GM12878 (cell line): Measurements from ENCODE around the gene CADM2. TPM values are rescaled to one million over a fixed set of nuclear protein-coding genes. Genes with fewer than 3 reads are reported as not detected.

Experiments
- ATAC-seq: fragments of 200-7000 bp; cut with Tn5 transposase; 3 replicates; pipeline ENCODE4 v1.9.1; 2020; ENCODE audit warnings: mild to moderate bottlenecking, moderate library complexity
- BruUV-seq: library from RNA; stranded (reverse); fragments of 400-500 nt; replicated peaks from 2 replicates; lab custom pipeline; 2021; lab: Mats Ljungman, UMichigan
- CTCF ChIA-PET: fragments of 300-600 bp; sonication (Branson Sonifier 250); formaldehyde crosslinking; extraction: SDS; loops from one replicate; lab custom pipeline; 2021; ENCODE audit warnings: inconsistent platforms; lab: Yijun Ruan, JAX
- POLR2A ChIA-PET: fragments of 350-600 bp; formaldehyde crosslinking; extraction: SDS; loops from one replicate; lab custom pipeline; 2021; ENCODE audit warnings: inconsistent platforms; lab: Charles Lee
- RAD21 ChIA-PET: fragments of 300-600 bp; sonication (Branson Sonifier 250); formaldehyde crosslinking; loops from one replicate; lab custom pipeline; 2023; ENCODE audit warnings: antibody characterized with exemption; ENCODE audit not compliant: unreplicated experiment; lab: Charles Lee
- SMC1A ChIA-PET: fragments of 300-600 bp; sonication (Branson Sonifier 250); formaldehyde crosslinking; loops from one replicate; lab custom pipeline; 2023; ENCODE audit not compliant: unreplicated experiment, uncharacterized antibody; lab: Charles Lee
- DNase-seq: peaks from one replicate; pipeline ENCODE4 v3.0.0-alpha.2; 2011; ENCODE audit warnings: low read depth, low spot score
- FAIRE-seq: peaks from 3 replicates; lab custom pipeline; 2011; peaks lifted over from hg19 to GRCh38; lab: Jason Lieb, UNC
- H2AFZ ChIP-seq: 2 replicates; pipeline ENCODE4 v1.6.0; 2011; ENCODE audit warnings: low read depth, low read length, control low read depth; ENCODE audit not compliant: control insufficient read depth
- H3K27ac ChIP-seq: 2 replicates; pipeline ENCODE4 v1.5.1; 2011; ENCODE audit warnings: control low read depth; ENCODE audit not compliant: control insufficient read depth, insufficient read depth
- H3K27me3 ChIP-seq, 2 experiments: replicated peaks in 1 of 2; 2 replicates each; pipeline versions ENCODE4 v1.6.0 to v1.6.1; 2011; ENCODE audit warnings: low read length in 1 of 2; ENCODE audit not compliant: control insufficient read depth in 2 of 2, insufficient read depth in 2 of 2
- H3K36me3 ChIP-seq, 2 experiments: 2 replicates each; pipeline ENCODE4 v1.5.1; 2011; ENCODE audit warnings: low read length in 1 of 2; ENCODE audit not compliant: control insufficient read depth in 2 of 2, insufficient read depth in 2 of 2
- H3K4me1 ChIP-seq: 2 replicates; pipeline ENCODE4 v1.6.1; 2011; ENCODE audit warnings: mild to moderate bottlenecking, low read length, moderate library complexity, mixed read lengths; ENCODE audit not compliant: control insufficient read depth, insufficient read depth
- H3K4me2 ChIP-seq: 2 replicates; pipeline ENCODE4 v1.6.0; 2011; ENCODE audit warnings: control low read depth; ENCODE audit not compliant: control insufficient read depth, insufficient read depth
- H3K4me3 ChIP-seq: fragments of 200-600 bp; sonication (generic); 2 replicates; pipeline ENCODE4 v1.5.1; 2016
- H3K79me2 ChIP-seq: 2 replicates; pipeline ENCODE4 v1.6.0; 2011; ENCODE audit warnings: low read length; ENCODE audit not compliant: control insufficient read depth, insufficient read depth
- H3K9ac ChIP-seq: 2 replicates; pipeline ENCODE4 v1.8.0; 2011; ENCODE audit warnings: low read length, control low read depth, mixed read lengths; ENCODE audit not compliant: control insufficient read depth, insufficient read depth
- H3K9me3 ChIP-seq: replicated peaks from 3 replicates; pipeline ENCODE4 v1.5.1; 2011; ENCODE audit warnings: mild to moderate bottlenecking, low read length; ENCODE audit not compliant: control insufficient read depth, insufficient read depth
- H4K20me1 ChIP-seq: 2 replicates; pipeline ENCODE4 v1.6.0; 2011; ENCODE audit not compliant: control insufficient read depth, insufficient read depth
- ASH2L ChIP-seq: fragments of 300-600, 200-600 bp; sonication (generic); IDR thresholded peaks from 2 replicates; pipeline ENCODE4 v1.6.1; 2017; ENCODE audit warnings: low read depth, mild to moderate bottlenecking, borderline replicate concordance
- E2F4 ChIP-seq: IDR thresholded peaks from 2 replicates; pipeline ENCODE4 v1.6.1; 2012; ENCODE audit warnings: low read depth, low read length, improper control_type of control experiment
- ESRRA ChIP-seq: IDR thresholded peaks from 2 replicates; pipeline ENCODE4 v1.6.1; 2012; ENCODE audit warnings: mild to moderate bottlenecking, low read length, improper control_type of control experiment
- KAT2A ChIP-seq: conservative IDR thresholded peaks from 2 replicates; pipeline ENCODE4 v1.6.1; 2011; ENCODE audit warnings: low read depth, low read length; ENCODE audit not compliant: control insufficient read depth
- MTA3 ChIP-seq: IDR thresholded peaks from 2 replicates; pipeline ENCODE4 v1.6.1; 2012; ENCODE audit warnings: low read length, inconsistent platforms, borderline replicate concordance
- NFYB ChIP-seq: IDR thresholded peaks from 2 replicates; pipeline ENCODE4 v1.6.1; 2011; ENCODE audit warnings: low read depth, mild to moderate bottlenecking, low read length, improper control_type of control experiment, moderate library complexity; ENCODE audit not compliant: insufficient read depth
- NR2F1 ChIP-seq: fragments of 450-650 bp; conservative IDR thresholded peaks from 2 replicates; pipeline ENCODE4 v1.6.1; 2017; ENCODE audit warnings: mild to moderate bottlenecking
- TARDBP ChIP-seq: IDR thresholded peaks from 2 replicates; pipeline ENCODE4 v1.6.1; 2016; ENCODE audit warnings: borderline replicate concordance
- in situ Hi-C: fragments of 300-500 bp; cut with MboI; formaldehyde crosslinking; loops from 9 replicates; pipeline ENCODE4 v1.14.3; 2018; ENCODE audit warnings: mixed read lengths
- intact Hi-C: fragments of 100-400 bp; cut with micrococcal nuclease; formaldehyde crosslinking; loops from one replicate; pipeline ENCODE4 v1.14.2; 2022; ENCODE audit not compliant: unreplicated experiment
- polyA plus RNA-seq, 11 experiments: library from polyadenylated mRNA; depleted of rRNA in 4 of 11; unstranded in 6 of 11; stranded (reverse) in 5 of 11; fragments of >200 nt; fragmentation: Nextera tagmentation in 4 of 11; fragmentation: Illumina TruSeq in 1 of 11; extraction: Ambion mirVana in 4 of 11; extraction: Trizol in 1 of 11; gene quantifications; 1 replicate in 1 of 11; 2 replicates in 10 of 11; pipeline versions ENCODE4 v1.2.1 to v1.2.3, GENCODE V29; 2011 to 2016; ENCODE audit warnings: inconsistent platforms in 2 of 11, missing spikeins in 2 of 11, low read depth in 1 of 11
- total RNA-seq, 4 experiments: library from RNA; depleted of rRNA in 3 of 4; stranded (reverse); fragments of >200 nt in 3 of 4; fragmentation: Illumina TruSeq in 1 of 4; extraction: Trizol in 1 of 4; gene quantifications; 2 replicates each; pipeline versions ENCODE4 v1.2.1 to v1.2.3, GENCODE V29; 2013 to 2021

The CADM2 gene
- total and polyA plus RNA-seq, 10 of the 15 experiments (the other 5 are each of a cell fraction or from before 2014, with no cell fraction given) = 0.13 TPM; not detected in 9

- ATAC-seq (no peak), FAIRE-seq (no peak), DNase-seq (no peak)
- H3K79me2 ChIP-seq = no peaks in the 10 kb centered on the region
- no peak overlapping the region for H3K9ac ChIP-seq
- H3K27ac ChIP-seq = no peak overlapping the region
- no TSS peak for BruUV-seq
- RAD21 ChIA-PET = no interaction called here
- in situ Hi-C loops (no loop called here), intact Hi-C loops (no loop called here)
- POLR2A ChIA-PET = no interaction called here
- CTCF ChIA-PET = interaction anchor here (1.8 kb wide), 1 partner anchor 9 kb away, joined by 4 read pairs; no protein-coding TSS in a partner anchor
- no peaks in the 10 kb centered on the region for H3K4me1 ChIP-seq
- H3K27me3 ChIP-seq = no peaks in the 10 kb centered on the region
- no peak overlapping the region for H3K4me3 ChIP-seq
- H3K36me3 ChIP-seq = no peaks in the 10 kb centered on the region
- no peak for TF ChIP-seq NR2F1
- no peak overlapping the region for H2AFZ ChIP-seq
- H3K4me2 ChIP-seq = no peak overlapping the region
- H4K20me1 ChIP-seq = no peaks in the 10 kb centered on the region
- H3K9me3 ChIP-seq = no peaks in the 10 kb centered on the region
- SMC1A ChIA-PET = no interaction called here
Measured at GRCh38 chr3:85288257-85288656, 329.5 kb downstream of the CADM2 start.

GRCh38 chr3:85297291-85297690 is 338.5 kb downstream of the CADM2 start:
- no peak overlapping the region for H3K4me3 ChIP-seq
- BruUV-seq = no TSS peak
- H3K9ac ChIP-seq = no peak overlapping the region
- intact Hi-C loops = no loop called here
- no peaks in the 10 kb centered on the region for H4K20me1 ChIP-seq
- CTCF ChIA-PET = interaction anchor here (1.1 to 1.5 kb wide), 2 partner anchors 9 to 12 kb away, joined by 3 to 4 read pairs; no protein-coding TSS in a partner anchor
- in situ Hi-C loops = no loop called here
- H3K27me3 ChIP-seq = no peaks in the 10 kb centered on the region
- no peak overlapping the region for H2AFZ ChIP-seq
- POLR2A ChIA-PET = no interaction called here
- no peak for ATAC-seq
- RAD21 ChIA-PET = no interaction called here
- no peak for FAIRE-seq
- no peak overlapping the region for H3K4me2 ChIP-seq
- no peaks in the 10 kb centered on the region for H3K79me2 ChIP-seq
- DNase-seq = no peak
- TF ChIP-seq NFYB = no peak
- no peak for TF ChIP-seq ASH2L
- TF ChIP-seq E2F4 = no peak
- no peak for TF ChIP-seq KAT2A
- TF ChIP-seq MTA3 = no peak
- TF ChIP-seq TARDBP = no peak
- TF ChIP-seq ESRRA = no peak
- TF ChIP-seq, all 136 proteins: peak for 0
- Histone ChIP-seq H3K9me3 (no peaks in the 10 kb centered on the region), H3K27ac (no peak overlapping the region), H3K4me1 (no peaks in the 10 kb centered on the region), H3K36me3 (no peaks in the 10 kb centered on the region)
- SMC1A ChIA-PET = interaction anchor here (0.5 kb wide), 1 partner anchor 314 kb away, joined by 3 read pairs; no protein-coding TSS in a partner anchor
